ENCODE data around the gene LRRK1.

Gene LRRK1

GRCh38 chr15:100939791-100940190 lies 20.6 kb downstream of the LRRK1 start:
- no peak for DNase-seq

DNA sequence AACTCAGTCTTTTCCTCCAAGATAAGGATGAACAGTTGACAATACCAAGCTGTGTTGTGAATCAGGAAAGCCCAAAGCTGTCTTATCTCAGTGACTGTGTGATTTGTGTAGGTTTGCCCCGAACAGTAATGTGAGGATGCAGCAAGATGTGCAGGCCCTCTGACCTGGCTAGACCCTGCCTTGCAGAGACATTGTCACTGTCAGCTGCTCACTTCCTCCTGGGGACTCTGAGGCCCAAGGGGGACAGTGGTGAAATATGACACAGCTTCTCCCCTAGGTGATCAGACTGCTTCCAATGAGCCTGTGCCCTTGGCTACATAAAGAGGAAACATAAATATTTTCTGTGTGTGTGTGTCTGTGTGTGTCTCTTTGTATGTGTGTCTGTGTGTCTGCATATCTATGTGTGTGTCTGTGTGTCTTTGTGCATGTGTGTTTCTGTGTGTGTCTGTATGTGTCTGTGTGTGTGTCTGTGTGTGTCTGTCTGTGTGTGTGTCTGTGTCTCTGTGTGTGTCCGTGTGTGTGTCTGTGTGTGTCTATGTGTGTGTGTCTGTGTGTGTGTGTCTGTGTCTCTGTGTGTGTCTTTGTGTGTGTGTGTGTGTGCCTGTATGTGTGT lies 21.7 kb downstream of the LRRK1 start:
- no peak for DNase-seq

- no peak for DNase-seq
Measured at GRCh38 chr15:100941536-100941935, 22.4 kb downstream of the LRRK1 start.

- DNase-seq, result no peak
Measured at GRCh38 chr15:100942656-100943425, 23.7 kb downstream of the LRRK1 start.

- no peak for DNase-seq
Measured at GRCh38 chr15:100944244-100944895, 25.2 kb downstream of the LRRK1 start.

DNA sequence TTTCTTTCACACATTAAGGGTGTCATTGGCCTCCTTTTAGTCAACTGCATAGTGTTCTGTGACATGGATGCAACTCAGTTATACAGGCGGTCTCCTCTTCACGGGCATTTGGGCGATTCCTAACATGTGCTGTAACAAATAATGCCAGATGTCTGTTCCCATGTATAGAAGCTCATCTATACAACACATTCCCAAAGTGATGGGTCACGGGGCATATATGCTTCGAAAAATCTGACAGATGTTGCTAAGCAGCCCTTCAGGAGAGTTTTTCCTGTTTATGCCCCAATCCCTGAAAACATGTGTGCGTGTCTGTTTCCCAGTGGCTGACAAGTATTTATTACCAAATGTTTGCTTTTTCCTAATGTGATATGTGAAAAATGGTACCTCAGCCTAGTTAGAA lies 25.8 kb downstream of the LRRK1 start:
- DNase-seq, result no peak

- no peak for DNase-seq
Measured at GRCh38 chr15:100947760-100948429, 28.7 kb downstream of the LRRK1 start.

GRCh38 chr15:100948430-100948762 lies 29.2 kb downstream of the LRRK1 start:
- no peak for DNase-seq

DNA sequence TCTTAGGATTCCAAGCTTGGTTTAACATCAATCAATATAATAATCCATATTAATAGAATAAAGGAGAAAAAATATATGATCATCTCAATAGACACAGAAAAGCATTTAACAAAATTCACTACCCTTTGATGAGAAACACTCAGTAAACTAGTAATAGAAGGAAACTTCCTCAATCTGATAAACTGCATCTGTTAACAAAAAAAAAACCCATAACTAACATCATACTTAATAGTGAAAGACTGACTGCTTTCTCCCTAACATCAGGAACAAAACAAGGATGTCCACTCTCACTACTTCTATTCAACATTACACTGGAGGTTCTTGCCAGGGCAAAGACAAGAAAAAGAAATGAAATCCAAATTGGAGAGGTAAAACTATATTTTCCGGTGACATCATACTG lies 30.5 kb downstream of the LRRK1 start:
- no peak for DNase-seq

- DNase-seq, result no peak
Measured at GRCh38 chr15:100951965-100952364, 32.8 kb downstream of the LRRK1 start.

DNA sequence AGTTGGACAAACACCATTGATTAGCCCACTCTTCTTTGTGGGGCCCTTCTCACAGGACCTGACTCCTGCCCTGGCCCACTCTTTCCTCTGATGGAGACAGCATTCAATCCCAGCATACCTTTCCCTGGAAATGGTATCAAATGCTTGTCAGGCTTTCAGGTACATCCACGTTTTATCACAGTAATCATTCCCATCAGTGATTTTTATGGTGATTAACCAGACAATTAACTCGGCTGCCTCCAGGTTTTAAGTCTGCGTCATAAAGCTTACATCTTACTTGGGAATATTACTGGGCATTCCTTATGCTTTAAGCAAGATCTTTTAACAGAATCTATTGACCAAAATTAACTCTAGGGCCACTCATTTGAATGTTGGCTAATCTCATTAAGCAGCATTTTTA lies 33.4 kb downstream of the LRRK1 start:
- no peak for DNase-seq

DNA sequence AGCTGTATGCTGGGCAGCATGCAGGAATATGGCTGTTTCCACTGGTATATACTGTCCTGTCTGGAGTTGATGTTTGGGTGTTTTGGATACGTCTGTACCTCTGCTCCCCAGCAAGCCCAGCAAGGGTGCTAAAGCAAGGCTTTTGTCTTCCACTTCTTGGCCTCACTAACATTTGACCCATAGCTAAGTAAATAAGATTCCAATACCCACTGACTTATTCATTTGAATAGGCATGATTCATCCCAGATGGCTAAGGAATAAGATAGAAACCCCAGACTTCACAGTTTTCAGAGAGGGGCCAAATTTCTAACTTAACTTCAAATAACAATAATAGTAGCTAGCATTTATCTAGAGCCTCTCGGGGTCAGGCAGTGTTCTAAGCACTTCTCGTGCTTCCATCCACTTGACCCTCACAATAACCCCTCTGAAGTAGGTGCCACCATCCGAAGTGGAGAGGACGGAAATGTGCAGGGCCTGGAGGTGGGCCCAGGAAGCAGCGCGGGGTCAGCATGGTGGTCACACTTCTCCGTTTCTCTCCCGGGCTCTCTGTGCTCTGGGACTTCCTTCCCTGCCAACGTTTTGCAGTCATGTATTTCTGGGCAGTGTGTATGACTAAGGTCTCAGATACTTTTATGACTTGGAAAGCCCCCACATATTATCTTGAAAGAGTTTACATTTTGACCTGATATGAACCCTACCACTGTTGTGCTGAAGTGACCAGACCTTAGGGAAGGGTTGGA lies 39.3 kb downstream of the LRRK1 start:
- no peak for DNase-seq

GRCh38 chr15:100959066-100960050 lies 40.2 kb downstream of the LRRK1 start:
- DNase-seq, result no peak

DNA sequence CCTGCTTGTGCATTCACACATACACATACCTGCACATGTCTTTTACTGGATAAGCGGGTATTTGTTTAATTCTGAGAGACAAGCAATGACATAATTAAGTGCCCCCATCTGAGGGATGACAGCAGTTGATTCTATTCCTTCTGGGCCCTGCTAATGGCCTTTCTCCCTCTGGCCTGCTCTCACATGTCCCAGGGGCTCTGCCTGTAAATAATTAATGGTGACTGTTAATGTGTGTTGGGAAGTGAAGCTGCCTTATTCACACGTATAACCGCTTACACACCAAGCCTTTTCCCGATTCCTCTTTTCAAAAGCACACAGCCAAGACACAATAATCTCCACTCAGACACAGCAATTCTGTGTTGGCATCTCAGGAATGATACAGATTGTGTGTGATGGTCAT lies 47.8 kb downstream of the LRRK1 start:
- DNase-seq, result no peak

DNA sequence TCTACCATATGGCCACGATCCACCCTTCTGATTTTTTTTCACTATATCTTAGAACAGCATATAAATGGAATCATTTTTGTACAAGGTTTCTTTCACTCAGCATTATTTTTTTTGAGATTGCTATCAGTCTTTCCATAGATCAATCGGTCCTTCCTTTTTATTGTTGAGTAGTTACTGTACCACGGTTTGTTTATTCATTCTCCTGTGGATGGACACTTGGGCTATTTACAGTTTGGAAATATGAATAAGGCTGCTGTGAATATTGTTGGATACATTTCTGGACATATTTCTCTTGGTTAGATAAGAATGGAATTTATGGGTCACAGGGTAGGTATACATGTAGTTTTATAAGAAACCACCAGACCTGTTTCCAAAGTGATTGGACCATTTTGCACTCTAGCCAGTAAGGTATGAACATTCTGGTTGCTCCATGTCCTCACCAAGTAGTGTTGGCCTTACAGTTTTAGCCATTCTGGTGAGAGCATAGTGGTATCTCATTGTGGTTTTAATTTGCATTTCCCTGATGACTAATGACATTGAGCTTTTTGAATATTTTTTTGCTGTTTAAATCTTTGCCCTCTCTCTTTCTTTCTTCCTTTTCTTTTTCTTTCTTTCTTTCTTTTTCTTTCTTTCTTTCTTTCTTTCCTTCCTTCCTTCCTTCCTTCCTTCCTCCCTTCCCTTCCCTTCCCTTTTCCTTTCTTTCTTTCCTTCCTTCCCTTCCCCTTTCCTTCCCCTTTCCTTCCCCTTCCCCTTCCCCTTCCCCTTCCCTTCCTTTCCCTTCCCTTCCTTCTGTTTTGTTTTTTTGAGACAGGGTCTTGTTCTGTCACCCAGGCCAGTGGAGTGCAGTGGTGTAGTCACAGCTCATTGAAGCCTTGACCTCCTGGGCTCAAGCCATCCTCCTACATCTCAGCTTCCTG lies 49.2 kb downstream of the LRRK1 start:
- DNase-seq, result no peak

GRCh38 chr15:100972975-100973350 lies 53.8 kb downstream of the LRRK1 start:
- no peak for DNase-seq

GRCh38 chr15:100973351-100974111 lies 54.4 kb downstream of the LRRK1 start:
- no peak for DNase-seq

DNA sequence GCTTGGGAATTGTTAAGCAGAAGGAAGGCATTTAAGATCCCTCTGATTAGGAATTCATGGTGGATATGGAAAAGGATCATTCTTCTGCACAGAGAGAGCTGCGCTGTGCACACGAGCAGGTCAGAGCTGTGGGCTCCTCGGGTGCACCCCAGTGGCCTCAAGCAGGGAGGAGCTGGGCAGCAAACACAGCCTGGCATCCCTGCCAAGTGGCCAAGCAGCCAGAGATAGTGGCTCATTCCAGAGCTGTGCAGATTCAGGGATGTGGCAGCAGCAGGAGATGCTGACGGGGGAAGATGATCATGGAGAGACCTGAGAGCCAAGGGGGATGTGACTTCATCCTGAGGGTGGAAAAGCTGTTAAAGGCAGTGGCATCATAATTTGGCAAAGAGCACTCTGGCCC lies 55.9 kb downstream of the LRRK1 start:
- no peak for DNase-seq

DNA sequence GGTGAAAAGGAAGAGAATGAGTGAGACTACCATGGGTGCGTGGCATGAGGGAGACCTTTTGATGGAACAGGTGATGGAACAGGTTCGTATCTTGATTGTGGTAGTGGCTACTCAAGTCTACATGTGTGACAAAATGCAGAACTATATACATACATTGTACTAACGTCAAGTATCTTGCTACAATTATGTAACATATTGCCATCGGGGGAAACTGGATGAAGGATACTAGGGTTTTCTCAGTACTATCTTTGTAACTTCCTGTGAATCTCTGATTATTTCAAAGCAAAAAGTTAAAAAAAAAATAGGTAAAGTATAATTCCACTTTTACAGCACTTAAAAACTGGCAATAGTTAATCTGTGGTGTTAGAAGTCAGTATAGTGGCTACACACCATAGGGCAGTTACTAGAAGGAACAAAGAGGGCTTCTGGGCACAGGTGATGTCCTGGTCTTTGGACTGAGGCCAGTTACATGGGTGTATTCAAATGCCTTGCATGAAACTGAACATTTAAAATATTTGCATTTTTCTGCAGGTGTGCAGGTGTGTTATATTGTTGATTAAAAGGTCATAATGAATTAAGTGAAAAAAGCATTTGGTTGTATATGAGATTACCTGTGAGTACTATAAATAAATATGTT lies 61.4 kb downstream of the LRRK1 start:
- no peak for DNase-seq

Measured in activated T-cell treated with anti-CD3 and anti-CD28 coated beads, Interleukin-2, amount 50 U/mL, for 48 hours (primary cell).